ENCODE results near the gene PRLHR.

- TF ChIP-seq CTCF (IDR thresholded peaks at IDR 0.05) (no peak), POLR2A (IDR thresholded peaks at IDR 0.05) (no peak)
Observed at GRCh38 chr10:118571123-118571522, 24.3 kb downstream of the PRLHR start.

Measured in lower leg skin (tissue), 3 donors.